Testis (tissue), 3 donors: ENCODE measurements around the gene NKX6-2. TPM values are rescaled to one million over a fixed set of nuclear protein-coding genes. Genes with fewer than 3 reads are reported as not detected.

Experiments used
- DNase-seq: peaks from one replicate; pipeline ENCODE4 v3.0.0-alpha.2; 2019
- H3K27ac ChIP-seq, 2 donors: fragments of 200-600 bp; sonication (generic); one replicate each; pipeline ENCODE4 v1.5.1; 2019
- H3K27me3 ChIP-seq: fragments of 200-600 bp; sonication (generic); one replicate; pipeline ENCODE4 v1.5.1; 2019
- H3K36me3 ChIP-seq: fragments of 200-600 bp; sonication (generic); one replicate; pipeline ENCODE4 v1.5.1; 2017; ENCODE audit warnings: low read depth; ENCODE audit errors: missing control alignments
- H3K4me1 ChIP-seq: fragments of 200-600 bp; sonication (generic); one replicate; pipeline ENCODE4 v1.5.1; 2019
- H3K4me3 ChIP-seq, 2 donors: fragments of 200-600 bp; sonication (generic); one replicate each; pipeline ENCODE4 v1.5.1; 2017 to 2019
- H3K9me3 ChIP-seq: fragments of 200-600 bp; sonication (generic); one replicate; pipeline ENCODE4 v1.5.1; 2017
- POLR2A ChIP-seq: fragments of 450-650 bp; IDR thresholded peaks from one replicate; pipeline ENCODE4 v1.6.1; 2017; ENCODE audit warnings: antibody characterized with exemption, mild to moderate bottlenecking, moderate library complexity
- WGBS, 2 donors: methylation state at CpG; one replicate each; pipeline ENCODE4 v1.1.5; 2018; 5-methylcytosine and 5-hydroxymethylcytosine counted together
- intact Hi-C: fragments of 100-400 bp; cut with DNase I; formaldehyde crosslinking; loops from one replicate; pipeline ENCODE4 v1.15.1; 2023; ENCODE audit warnings: low total_unique reads
- polyA plus RNA-seq: library from polyadenylated mRNA; stranded (reverse); fragments of 350-450 nt; fragmentation: Illumina TruSeq; extraction: RNeasy Lipid Tissue Mini Kit (QIAGEN cat#74804); gene quantifications from one replicate; pipeline ENCODE4 v1.2.3, GENCODE V29; 2014; ENCODE audit warnings: low read depth, low replicate concordance; ENCODE audit not compliant: insufficient read depth
- total RNA-seq, 2 donors: library from RNA; depleted of rRNA; stranded (reverse); fragments of >200 nt; gene quantifications; one replicate each; pipeline ENCODE4 v1.2.3, GENCODE V29; 2016
- TF ChIP-seq, protein P1 (sequence below), 3 experiments: fragments of 450-650 bp in 2 of 3; fragments of 200-600 bp in 1 of 3; sonication (generic) in 1 of 3; IDR thresholded peaks; one replicate each; pipeline ENCODE4 v1.5.1; 2016 to 2019; ENCODE audit warnings: antibody characterized with exemption in 3 of 3, mild to moderate bottlenecking in 2 of 3, moderate library complexity in 1 of 3

NKX6-2 gene
- total and polyA plus RNA-seq, 3 donors from 2014 or later, result 2.0 to 20.1 (median 8.9) TPM

- no peaks in the 10 kb centered on the region for H3K9me3 ChIP-seq
- intact Hi-C loops, result no loop called here
- H3K4me1 ChIP-seq, result no peaks in the 10 kb centered on the region
- 93 to 95% methylated on average over 11 of the region's 11 CpGs for WGBS, 2 donors
- H3K27me3 ChIP-seq, result no peaks in the 10 kb centered on the region
- no peak for DNase-seq
- no peak overlapping the region for H3K4me3 ChIP-seq
- no peaks in the 10 kb centered on the region for H3K36me3 ChIP-seq
- no peak overlapping the region for H3K27ac ChIP-seq
- TF ChIP-seq POLR2A, result no peak
- TF ChIP-seq, protein P1, sequence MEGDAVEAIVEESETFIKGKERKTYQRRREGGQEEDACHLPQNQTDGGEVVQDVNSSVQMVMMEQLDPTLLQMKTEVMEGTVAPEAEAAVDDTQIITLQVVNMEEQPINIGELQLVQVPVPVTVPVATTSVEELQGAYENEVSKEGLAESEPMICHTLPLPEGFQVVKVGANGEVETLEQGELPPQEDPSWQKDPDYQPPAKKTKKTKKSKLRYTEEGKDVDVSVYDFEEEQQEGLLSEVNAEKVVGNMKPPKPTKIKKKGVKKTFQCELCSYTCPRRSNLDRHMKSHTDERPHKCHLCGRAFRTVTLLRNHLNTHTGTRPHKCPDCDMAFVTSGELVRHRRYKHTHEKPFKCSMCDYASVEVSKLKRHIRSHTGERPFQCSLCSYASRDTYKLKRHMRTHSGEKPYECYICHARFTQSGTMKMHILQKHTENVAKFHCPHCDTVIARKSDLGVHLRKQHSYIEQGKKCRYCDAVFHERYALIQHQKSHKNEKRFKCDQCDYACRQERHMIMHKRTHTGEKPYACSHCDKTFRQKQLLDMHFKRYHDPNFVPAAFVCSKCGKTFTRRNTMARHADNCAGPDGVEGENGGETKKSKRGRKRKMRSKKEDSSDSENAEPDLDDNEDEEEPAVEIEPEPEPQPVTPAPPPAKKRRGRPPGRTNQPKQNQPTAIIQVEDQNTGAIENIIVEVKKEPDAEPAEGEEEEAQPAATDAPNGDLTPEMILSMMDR (IDR thresholded peaks at IDR 0.05), result no peak
Measured at GRCh38 chr10:132761395-132762060, 24.4 kb downstream of the NKX6-2 start.

DNA sequence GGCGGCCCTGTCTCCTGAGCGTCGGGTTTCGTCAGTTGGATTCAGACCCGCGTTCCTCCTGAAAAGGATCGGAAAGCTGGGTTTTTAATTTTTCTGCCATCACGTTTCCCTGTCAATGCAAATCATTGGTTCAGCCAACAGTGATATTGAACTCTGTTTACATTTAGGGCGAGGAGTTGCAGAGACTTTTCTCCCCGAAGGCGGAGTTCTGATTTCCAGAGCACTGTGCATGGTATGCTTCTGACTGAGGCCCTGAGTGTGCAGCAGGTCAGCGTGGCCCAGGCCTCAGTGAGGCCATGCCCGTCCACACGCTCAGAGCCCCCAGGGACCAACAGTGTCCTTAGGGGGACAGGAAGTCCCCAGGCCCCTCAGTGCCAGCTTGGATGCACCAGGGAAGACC, 27.1 kb downstream of the NKX6-2 start:
- no peak for TF ChIP-seq POLR2A
- Histone ChIP-seq H3K4me3 (no peak overlapping the region), H3K9me3 (no peaks in the 10 kb centered on the region), H3K27me3 (no peaks in the 10 kb centered on the region), H3K36me3 (no peaks in the 10 kb centered on the region), H3K4me1 (no peaks in the 10 kb centered on the region), H3K27ac (no peak overlapping the region)
- DNase-seq, result no peak
- 94% methylated on average over 12 to 14 of the region's 14 CpGs for WGBS, 2 donors
- intact Hi-C loops, result no loop called here

- WGBS, 2 donors, result 89 to 96% methylated on average over 16 to 25 of the region's 27 CpGs
- Histone ChIP-seq H3K4me3 (no peak overlapping the region), H3K9me3 (no peaks in the 10 kb centered on the region), H3K27me3 (no peaks in the 10 kb centered on the region), H3K4me1 (no peaks in the 10 kb centered on the region), H3K27ac (no peak overlapping the region), H3K36me3 (no peaks in the 10 kb centered on the region)
- DNase-seq, result no peak
- TF ChIP-seq, protein P1 (IDR thresholded peaks at IDR 0.05), result no peak
- no peak for TF ChIP-seq POLR2A
- intact Hi-C loops, result no loop called here
Measured at GRCh38 chr10:132757171-132757570, 28.8 kb downstream of the NKX6-2 start.

- H3K27me3 ChIP-seq, result no peaks in the 10 kb centered on the region
- H3K4me3 ChIP-seq, result no peak overlapping the region
- WGBS, 2 donors, result 91 to 94% methylated on average over 14 of the region's 14 CpGs
- no peaks in the 10 kb centered on the region for H3K36me3 ChIP-seq
- H3K9me3 ChIP-seq, result no peaks in the 10 kb centered on the region
- intact Hi-C loops, result no loop called here
- H3K27ac ChIP-seq, result no peak overlapping the region
- TF ChIP-seq, protein P1 (IDR thresholded peaks at IDR 0.05), result no peak
- no peak for TF ChIP-seq POLR2A
- DNase-seq, result no peak
- no peaks in the 10 kb centered on the region for H3K4me1 ChIP-seq
Measured at GRCh38 chr10:132756591-132756990, 29.4 kb downstream of the NKX6-2 start.

DNA sequence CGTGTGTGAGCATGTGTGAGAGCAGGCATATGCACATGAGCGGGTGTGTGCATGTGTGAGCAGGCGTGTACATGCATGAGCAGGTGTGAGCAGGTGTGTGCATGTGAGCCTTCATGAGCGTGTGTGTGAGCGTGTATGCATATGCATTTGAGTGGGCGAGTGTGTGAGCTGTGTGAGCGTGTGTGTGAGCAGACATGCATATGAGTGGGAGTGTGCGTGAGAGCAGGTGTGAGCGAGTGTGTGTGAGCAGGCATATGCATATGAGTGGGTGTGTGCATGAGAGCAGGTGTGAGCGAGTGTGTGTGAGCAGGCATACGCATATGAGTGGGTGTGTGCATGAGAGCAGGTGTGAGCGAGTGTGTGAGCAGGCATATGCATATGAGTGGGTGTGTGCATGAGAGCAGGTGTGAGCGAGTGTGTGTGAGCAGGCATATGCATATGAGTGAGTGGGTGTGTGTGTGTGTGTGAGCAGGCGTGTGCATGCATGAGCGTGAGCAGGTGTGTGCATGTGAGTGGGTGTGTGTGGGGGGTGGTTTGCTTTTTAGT, 30.7 kb downstream of the NKX6-2 start:
- Histone ChIP-seq H3K4me1 (no peaks in the 10 kb centered on the region), H3K4me3 (no peak overlapping the region), H3K27ac (no peak overlapping the region), H3K9me3 (no peaks in the 10 kb centered on the region), H3K36me3 (no peaks in the 10 kb centered on the region), H3K27me3 (no peaks in the 10 kb centered on the region)
- no peak for TF ChIP-seq POLR2A
- TF ChIP-seq, protein P1 (IDR thresholded peaks at IDR 0.05), result no peak
- DNase-seq, result no peak
- intact Hi-C loops, result no loop called here
- 84 to 88% methylated on average over 15 of the region's 15 CpGs for WGBS, 2 donors
